HT1080 (cell line): ENCODE measurements around the gene KIAA0232. TPM values are rescaled to one million over a fixed set of nuclear protein-coding genes. Genes with fewer than 3 reads are reported as not detected.

ENCODE experiments used
- DNase-seq: peaks from one replicate; pipeline ENCODE4 v3.0.0-alpha.2; 2015; ENCODE audit warnings: low read depth
- polyA plus RNA-seq, 2 experiments: library from polyadenylated mRNA; depleted of rRNA; stranded (reverse); fragments of >200 nt; gene quantifications; 2 replicates each; pipeline ENCODE4 v1.2.3, GENCODE V29; 2015
- total RNA-seq: library from RNA; depleted of rRNA; stranded (reverse); fragments of >200 nt; shearing (Covaris generic); gene quantifications from 2 replicates; pipeline ENCODE4 v1.2.3, GENCODE V29; 2014; rRNA removed

Gene KIAA0232
- 4.4 and 4.7 TPM in 2 replicates for total RNA-seq
- polyA plus RNA-seq (2015; cell fraction: cytosol; rRNA removed), result 6.3 and 8.9 TPM in 2 replicates
- 14.4 and 15.3 TPM in 2 replicates for polyA plus RNA-seq (2015; cell fraction: nucleus; rRNA removed)

- peak; percentile 78 for DNase-seq
Observed at GRCh38 chr4:6782147-6782845, at the start of gene KIAA0232. Gene KIAA0232, plus strand, starts transcription at chr4:6782727. Its CDS starts 41,727 bp downstream, at chr4:6824454.

GRCh38 chr4:6733358-6734164 is 49.0 kb upstream of the KIAA0232 start:
- DNase-seq, result no peak

- DNase-seq, result no peak
Observed at GRCh38 chr4:6734165-6734786, 48.3 kb upstream of the KIAA0232 start.

GRCh38 chr4:6739920-6740319 is 42.6 kb upstream of the KIAA0232 start:
- DNase-seq, result no peak

- no peak for DNase-seq
Observed at GRCh38 chr4:6740347-6740746, 42.2 kb upstream of the KIAA0232 start.

GRCh38 chr4:6742507-6742906 is 40.0 kb upstream of the KIAA0232 start:
- DNase-seq, result no peak

GRCh38 chr4:6742989-6743388 is 39.5 kb upstream of the KIAA0232 start:
- DNase-seq, result no peak

GRCh38 chr4:6746721-6747293 is 35.7 kb upstream of the KIAA0232 start:
- DNase-seq, result no peak

GRCh38 chr4:6747294-6748051 is 35.1 kb upstream of the KIAA0232 start:
- no peak for DNase-seq

GRCh38 chr4:6748286-6748685 is 34.2 kb upstream of the KIAA0232 start:
- no peak for DNase-seq

- peak; percentile 43 for DNase-seq
Observed at GRCh38 chr4:6749340-6750171, 33.0 kb upstream of the KIAA0232 start.

- DNase-seq, result no peak
Observed at GRCh38 chr4:6750286-6751221, 32.0 kb upstream of the KIAA0232 start.

- no peak for DNase-seq
Observed at GRCh38 chr4:6751611-6752485, 30.7 kb upstream of the KIAA0232 start.

- DNase-seq, result no peak
Observed at GRCh38 chr4:6752486-6752829, 30.1 kb upstream of the KIAA0232 start.

- DNase-seq, result no peak
Observed at GRCh38 chr4:6753103-6753560, 29.4 kb upstream of the KIAA0232 start.

- DNase-seq, result no peak
Observed at GRCh38 chr4:6753891-6754290, 28.6 kb upstream of the KIAA0232 start.

GRCh38 chr4:6754481-6755087 is 27.9 kb upstream of the KIAA0232 start:
- DNase-seq, result no peak
